ENCODE results near the gene SREBF1. TPM values are rescaled to one million over a fixed set of nuclear protein-coding genes. Genes with fewer than 3 reads are reported as not detected.

SREBF1 gene
- total and polyA plus RNA-seq, 4 experiments from 2014 or later: 5.0 to 15.5 (median 10.8) TPM

GRCh38 chr17:17819561-17819995 is 17.2 kb downstream of the SREBF1 start:
- H3K4me3 ChIP-seq (ENCODE audit: low read length in 2 of 2): no peak overlapping the region
- intact Hi-C loops (cut with micrococcal nuclease): no loop called here
- no peak overlapping the region for H3K27ac ChIP-seq (ENCODE audit: low read depth, low read length)
- ChIA-PET CTCF (ENCODE audit: partially characterized antibody) (interaction anchor here (1.7 to 2.6 kb wide), 2 partner anchors 7 to 30 kb away, joined by 4 to 17 read pairs; no protein-coding TSS in a partner anchor), POLR2A (ENCODE audit: partially characterized antibody) (interaction anchor here (9.2 kb wide), 1 partner anchor 18 kb away, joined by 79 read pairs; the partner anchor contains the start of gene SREBF1)
- Mint-ChIP-seq H3K9me3 (no peaks in the 10 kb centered on the region), H3K4me1 (peaks cover 21 to 60% (median 44%) of the 10 kb centered on the region in 4 donors), H3K4me3 (peak overlapping the region in 5 of 8 donors; percentile 48 to 72 (median 64)), H3K36me3 (peaks cover 10 to 19% of the 10 kb centered on the region in 2 donors), H3K27me3 (no peaks in the 10 kb centered on the region), H3K27ac (peak overlapping the region in 4 of 7 donors; percentile 22 to 80 (median 59))
- peak in 2 of 5 donors; percentile 38 to 80 for DNase-seq
- peaks cover 56% of the 10 kb centered on the region for H3K4me1 ChIP-seq (ENCODE audit: insufficient read depth, low read length)
- no peaks in the 10 kb centered on the region for H3K9me3 ChIP-seq (ENCODE audit: control insufficient read depth in 1 of 2, low read length in 2 of 2)
- H3K27me3 ChIP-seq (ENCODE audit: insufficient read depth, low read length): no peaks in the 10 kb centered on the region
- H3K36me3 ChIP-seq (ENCODE audit: insufficient read depth, low read length): peaks cover 9% of the 10 kb centered on the region

GRCh38 chr17:17819111-17819510 is 17.7 kb downstream of the SREBF1 start:
- Mint-ChIP-seq H3K4me3 (no peak overlapping the region), H3K27ac (peak overlapping the region in 2 of 7 donors; percentile 23 to 80), H3K27me3 (no peaks in the 10 kb centered on the region), H3K9me3 (no peaks in the 10 kb centered on the region), H3K4me1 (peaks cover 17 to 56% (median 39%) of the 10 kb centered on the region in 4 donors), H3K36me3 (peaks cover 10 to 19% of the 10 kb centered on the region in 2 donors)
- ChIA-PET CTCF (ENCODE audit: partially characterized antibody) (no interaction called here), POLR2A (ENCODE audit: partially characterized antibody) (interaction anchor here (1.0 to 9.2 kb wide), 3 partner anchors 18 to 30 kb away, joined by 3 to 79 read pairs (median 5); partner anchors contain the start of gene SREBF1)
- Histone ChIP-seq H3K27me3 (ENCODE audit: insufficient read depth, low read length) (no peaks in the 10 kb centered on the region), H3K36me3 (ENCODE audit: insufficient read depth, low read length) (peaks cover 13% of the 10 kb centered on the region), H3K27ac (ENCODE audit: low read depth, low read length) (no peak overlapping the region), H3K9me3 (ENCODE audit: control insufficient read depth in 1 of 2, low read length in 2 of 2) (no peaks in the 10 kb centered on the region), H3K4me3 (ENCODE audit: low read length in 2 of 2) (no peak overlapping the region), H3K4me1 (ENCODE audit: insufficient read depth, low read length) (peaks cover 51% of the 10 kb centered on the region)
- intact Hi-C loops (cut with micrococcal nuclease): no loop called here
- DNase-seq: no peak

DNA sequence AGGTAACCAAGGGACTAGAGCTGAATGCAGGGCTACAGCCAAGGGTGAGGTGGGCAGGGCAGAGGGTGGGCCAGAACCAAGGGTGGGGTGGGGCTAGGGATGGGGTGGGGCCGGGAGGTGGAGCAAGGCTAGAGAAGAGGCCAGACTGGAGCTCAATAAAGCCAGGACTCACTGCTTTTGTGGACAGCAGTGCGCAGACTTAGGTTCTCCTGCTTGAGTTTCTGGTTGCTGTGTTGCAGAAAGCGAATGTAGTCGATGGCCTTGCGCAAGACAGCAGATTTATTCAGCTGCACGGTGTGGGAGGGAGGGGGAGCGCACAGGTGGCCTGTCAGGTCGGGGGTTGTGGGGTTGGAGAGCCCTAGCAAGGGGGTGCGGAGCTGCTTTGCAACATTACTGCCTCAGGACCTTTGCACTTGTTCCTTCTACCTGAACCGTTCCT is 18.7 kb downstream of the SREBF1 start:
- peaks cover 14 to 47% (median 35%) of the 10 kb centered on the region in 4 donors for H3K4me1 Mint-ChIP-seq
- POLR2A ChIA-PET (ENCODE audit: partially characterized antibody): interaction anchor here (1.5 kb wide), 1 partner anchor 22 kb away, joined by 3 read pairs; no protein-coding TSS in a partner anchor

DNA sequence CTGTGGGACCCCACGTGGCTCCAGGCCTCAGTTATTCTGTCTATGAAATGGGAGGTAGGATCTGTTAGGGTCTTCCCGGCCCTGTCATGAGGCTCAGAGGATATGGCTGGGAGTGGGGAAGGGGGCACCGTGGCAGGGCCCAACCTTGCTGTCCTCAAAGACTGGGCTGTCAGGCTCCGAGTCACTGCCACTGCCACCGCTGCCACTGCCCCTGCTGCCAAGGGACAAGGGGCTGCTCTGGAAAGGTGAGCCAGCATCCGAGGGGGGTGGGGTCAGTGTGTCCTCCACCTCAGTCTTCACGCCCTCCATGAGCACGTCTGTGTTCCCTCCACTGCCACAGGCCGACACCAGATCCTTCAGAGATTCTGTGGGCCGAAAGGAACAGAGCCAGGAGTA is 19.2 kb downstream of the SREBF1 start:
- Mint-ChIP-seq H3K4me1 (peaks cover 13 to 41% (median 30%) of the 10 kb centered on the region in 4 donors), H3K27me3 (no peaks in the 10 kb centered on the region), H3K36me3 (peaks cover 10 to 20% of the 10 kb centered on the region in 2 donors), H3K27ac (peak overlapping the region in 1 of 7 donors; percentile 42), H3K9me3 (no peaks in the 10 kb centered on the region), H3K4me3 (no peak overlapping the region)
- Histone ChIP-seq H3K4me3 (ENCODE audit: low read length in 2 of 2) (no peak overlapping the region), H3K36me3 (ENCODE audit: insufficient read depth, low read length) (peaks cover 17% of the 10 kb centered on the region), H3K27ac (ENCODE audit: low read depth, low read length) (no peak overlapping the region), H3K27me3 (ENCODE audit: insufficient read depth, low read length) (no peaks in the 10 kb centered on the region), H3K9me3 (ENCODE audit: control insufficient read depth in 1 of 2, low read length in 2 of 2) (no peaks in the 10 kb centered on the region), H3K4me1 (ENCODE audit: insufficient read depth, low read length) (peaks cover 39% of the 10 kb centered on the region)
- intact Hi-C loops (cut with micrococcal nuclease): no loop called here
- POLR2A ChIA-PET (ENCODE audit: partially characterized antibody): interaction anchor here (1.5 kb wide), 1 partner anchor 23 kb away, joined by 3 read pairs; no protein-coding TSS in a partner anchor
- no peak for DNase-seq
- CTCF ChIA-PET (ENCODE audit: partially characterized antibody): no interaction called here

More for the DNA sequence above, 18.7 kb downstream of the SREBF1 start:
- Mint-ChIP-seq H3K9me3 (no peaks in the 10 kb centered on the region), H3K36me3 (peaks cover 10 to 20% of the 10 kb centered on the region in 2 donors), H3K27me3 (no peaks in the 10 kb centered on the region), H3K27ac (peak overlapping the region in 2 of 7 donors; percentile 42 to 48), H3K4me3 (no peak overlapping the region)
- peaks cover 17% of the 10 kb centered on the region for H3K36me3 ChIP-seq (ENCODE audit: insufficient read depth, low read length)
- CTCF ChIA-PET (ENCODE audit: partially characterized antibody): no interaction called here
- no peaks in the 10 kb centered on the region for H3K27me3 ChIP-seq (ENCODE audit: insufficient read depth, low read length)
- intact Hi-C loops (cut with micrococcal nuclease): no loop called here
- H3K4me3 ChIP-seq (ENCODE audit: low read length in 2 of 2): no peak overlapping the region
- H3K4me1 ChIP-seq (ENCODE audit: insufficient read depth, low read length): peaks cover 44% of the 10 kb centered on the region
- DNase-seq: no peak
- no peak overlapping the region for H3K27ac ChIP-seq (ENCODE audit: low read depth, low read length)
- no peaks in the 10 kb centered on the region for H3K9me3 ChIP-seq (ENCODE audit: control insufficient read depth in 1 of 2, low read length in 2 of 2)

DNA sequence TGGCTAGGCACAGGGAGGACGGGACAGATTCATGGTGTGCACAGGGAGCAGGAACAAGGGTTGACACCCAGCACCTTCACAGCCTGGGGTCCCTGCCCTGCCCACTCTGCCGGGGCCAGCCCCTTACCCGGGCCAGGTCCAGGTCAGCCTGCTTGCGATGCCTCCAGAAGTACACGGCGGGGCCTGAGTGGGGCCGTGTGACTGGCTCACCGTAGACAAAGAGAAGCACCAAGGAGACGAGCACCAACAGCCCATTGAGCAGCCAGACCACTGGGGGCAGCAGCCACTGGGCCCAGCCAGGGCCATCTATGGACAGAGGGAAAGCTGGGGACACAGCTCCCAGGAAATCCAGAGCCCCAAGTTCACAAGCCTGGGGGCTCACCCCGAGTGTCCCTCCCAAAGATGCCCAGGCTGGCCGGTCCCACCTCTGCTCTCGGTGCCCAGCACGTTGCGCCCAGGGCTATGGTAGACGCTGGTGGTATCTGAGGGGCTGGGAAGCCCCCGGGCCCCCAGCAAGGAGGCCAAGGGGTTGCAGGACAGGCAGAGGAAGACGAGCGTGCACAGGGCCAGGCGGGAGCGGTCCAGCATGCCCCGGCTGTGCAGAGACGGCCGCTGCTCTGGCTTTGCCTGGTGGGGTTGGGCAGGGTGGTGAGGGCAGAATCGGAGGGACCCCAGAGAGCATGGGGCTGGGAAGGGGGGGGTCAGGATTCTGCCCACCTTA is 19.8 kb downstream of the SREBF1 start:
- Mint-ChIP-seq H3K9me3 (no peaks in the 10 kb centered on the region), H3K36me3 (peaks cover 10 to 23% of the 10 kb centered on the region in 2 donors), H3K27ac (peak overlapping the region in 1 of 7 donors; percentile 29), H3K4me1 (peaks cover 12 to 40% (median 26%) of the 10 kb centered on the region in 4 donors), H3K4me3 (no peak overlapping the region), H3K27me3 (no peaks in the 10 kb centered on the region)
- ChIA-PET POLR2A (ENCODE audit: partially characterized antibody) (no interaction called here), CTCF (ENCODE audit: partially characterized antibody) (interaction anchor here (11.7 kb wide), 1 partner anchor 39 kb away, joined by 234 read pairs; no protein-coding TSS in a partner anchor)
- H3K27ac ChIP-seq (ENCODE audit: low read depth, low read length): no peak overlapping the region
- no peaks in the 10 kb centered on the region for H3K27me3 ChIP-seq (ENCODE audit: insufficient read depth, low read length)
- no peak for DNase-seq
- peaks cover 39% of the 10 kb centered on the region for H3K4me1 ChIP-seq (ENCODE audit: insufficient read depth, low read length)
- intact Hi-C loops (cut with micrococcal nuclease): no loop called here
- H3K9me3 ChIP-seq (ENCODE audit: control insufficient read depth in 1 of 2, low read length in 2 of 2): no peaks in the 10 kb centered on the region
- H3K36me3 ChIP-seq (ENCODE audit: insufficient read depth, low read length): peaks cover 17% of the 10 kb centered on the region
- H3K4me3 ChIP-seq (ENCODE audit: low read length in 2 of 2): no peak overlapping the region

GRCh38 chr17:17816240-17816814 is 20.5 kb downstream of the SREBF1 start:
- peaks cover 17% of the 10 kb centered on the region for H3K36me3 ChIP-seq (ENCODE audit: insufficient read depth, low read length)
- Mint-ChIP-seq H3K4me3 (no peak overlapping the region), H3K4me1 (peaks cover 9 to 36% (median 20%) of the 10 kb centered on the region in 4 donors), H3K27me3 (no peaks in the 10 kb centered on the region), H3K9me3 (no peaks in the 10 kb centered on the region), H3K36me3 (peaks cover 10 to 23% of the 10 kb centered on the region in 2 donors), H3K27ac (peak overlapping the region in 1 of 7 donors; percentile 29)
- no peaks in the 10 kb centered on the region for H3K27me3 ChIP-seq (ENCODE audit: insufficient read depth, low read length)
- DNase-seq: no peak
- H3K27ac ChIP-seq (ENCODE audit: low read depth, low read length): no peak overlapping the region
- CTCF ChIA-PET (ENCODE audit: partially characterized antibody): interaction anchor here (11.7 kb wide), 1 partner anchor 40 kb away, joined by 234 read pairs; no protein-coding TSS in a partner anchor
- H3K9me3 ChIP-seq (ENCODE audit: control insufficient read depth in 1 of 2, low read length in 2 of 2): no peaks in the 10 kb centered on the region
- POLR2A ChIA-PET (ENCODE audit: partially characterized antibody): no interaction called here
- H3K4me1 ChIP-seq (ENCODE audit: insufficient read depth, low read length): peaks cover 34% of the 10 kb centered on the region
- H3K4me3 ChIP-seq (ENCODE audit: low read length in 2 of 2): no peak overlapping the region
- intact Hi-C loops (cut with micrococcal nuclease): no loop called here
